ENCODE data around the gene CHST8.

The CHST8 gene

DNA sequence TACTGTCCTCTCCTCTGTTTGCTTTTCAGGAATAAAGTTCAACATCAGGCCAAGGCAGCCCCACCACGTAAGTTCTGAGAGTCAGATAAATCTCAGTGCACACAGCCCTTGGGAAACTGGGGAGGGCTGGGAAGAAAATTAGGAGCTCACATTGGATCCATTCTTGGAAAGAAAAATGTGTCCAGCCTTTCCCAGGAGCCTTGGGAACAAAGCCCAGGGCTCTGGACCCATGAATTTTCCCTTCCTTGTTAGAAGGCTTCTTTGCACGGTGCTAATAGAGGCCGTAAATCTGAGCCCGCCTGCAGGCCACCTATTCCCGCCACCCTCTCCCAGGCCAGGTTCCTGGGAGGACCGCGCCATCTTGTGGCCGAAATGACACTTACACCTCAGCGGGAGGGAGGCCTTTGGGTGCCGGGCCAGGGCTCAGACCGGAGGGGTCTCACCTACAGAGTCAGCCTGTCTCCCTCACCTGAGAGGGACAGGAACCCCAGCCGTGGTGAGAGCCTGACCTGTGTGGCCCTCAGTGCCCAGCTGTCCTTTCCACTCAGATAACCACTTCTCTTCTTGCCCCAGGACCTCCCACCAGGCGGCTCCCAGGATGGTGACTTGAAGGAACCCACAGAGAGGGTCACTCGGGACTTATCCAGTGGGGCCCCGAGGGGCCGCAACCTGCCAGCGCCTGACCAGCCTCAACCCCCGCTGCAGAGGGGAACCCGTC lies 149.8 kb downstream of the CHST8 start:
- peaks cover 2% of the 10 kb centered on the region for H3K9me3 ChIP-seq (ENCODE audit: insufficient read depth, low read depth, low read length)
- DNase-seq: peak; percentile 53 to 91
- no peak overlapping the region for H2BK120ac ChIP-seq (ENCODE audit: insufficient read depth, low read length, poor library complexity)
- no peaks in the 10 kb centered on the region for H3K36me3 ChIP-seq (ENCODE audit: control insufficient read depth in 1 of 2, insufficient read depth in 2 of 2, low read length in 2 of 2)
- H4K91ac ChIP-seq (ENCODE audit: low read depth, low read length): no peak overlapping the region
- no peak overlapping the region for H3K4me2 ChIP-seq (ENCODE audit: low read length)
- no peak overlapping the region for H3K9ac ChIP-seq (ENCODE audit: low read length)
- H3K27ac ChIP-seq (ENCODE audit: low read depth, low read length): no peak overlapping the region
- no peak overlapping the region for H2BK12ac ChIP-seq (ENCODE audit: low read length)
- no peak overlapping the region for H3K18ac ChIP-seq (ENCODE audit: low read length)
- no peak overlapping the region for H2BK5ac ChIP-seq (ENCODE audit: low read depth, low read length, poor library complexity)
- H3K14ac ChIP-seq (ENCODE audit: low read length): no peak overlapping the region
- H3K23ac ChIP-seq (ENCODE audit: low read length): no peak overlapping the region
- WGBS (ENCODE audit: extremely low coverage, insufficient coverage, insufficient read length): no CpG with 5 or more reads among the region's 19 CpGs
- H4K8ac ChIP-seq (ENCODE audit: low read depth, low read length): no peak overlapping the region
- H3K4ac ChIP-seq (ENCODE audit: low read depth, low read length): no peak overlapping the region
- H2AFZ ChIP-seq (ENCODE audit: insufficient read depth, low read length, poor library complexity): no peak overlapping the region
- H3K4me3 ChIP-seq (ENCODE audit: low read depth, low read length): no peak overlapping the region
- no peak overlapping the region for H2AK5ac ChIP-seq (ENCODE audit: low read length)
- no peaks in the 10 kb centered on the region for H3K79me1 ChIP-seq (ENCODE audit: low read length)
- H3K4me1 ChIP-seq (ENCODE audit: control insufficient read depth in 1 of 2, insufficient read depth in 2 of 2, low read length in 2 of 2): no peaks in the 10 kb centered on the region
- H3K79me2 ChIP-seq (ENCODE audit: control insufficient read depth, insufficient read depth, low read length, poor library complexity): no peaks in the 10 kb centered on the region
- no peak overlapping the region for H4K12ac ChIP-seq (ENCODE audit: low read depth, low read length)
- H3K27me3 ChIP-seq (ENCODE audit: insufficient read depth, low read length): no peaks in the 10 kb centered on the region

DNA sequence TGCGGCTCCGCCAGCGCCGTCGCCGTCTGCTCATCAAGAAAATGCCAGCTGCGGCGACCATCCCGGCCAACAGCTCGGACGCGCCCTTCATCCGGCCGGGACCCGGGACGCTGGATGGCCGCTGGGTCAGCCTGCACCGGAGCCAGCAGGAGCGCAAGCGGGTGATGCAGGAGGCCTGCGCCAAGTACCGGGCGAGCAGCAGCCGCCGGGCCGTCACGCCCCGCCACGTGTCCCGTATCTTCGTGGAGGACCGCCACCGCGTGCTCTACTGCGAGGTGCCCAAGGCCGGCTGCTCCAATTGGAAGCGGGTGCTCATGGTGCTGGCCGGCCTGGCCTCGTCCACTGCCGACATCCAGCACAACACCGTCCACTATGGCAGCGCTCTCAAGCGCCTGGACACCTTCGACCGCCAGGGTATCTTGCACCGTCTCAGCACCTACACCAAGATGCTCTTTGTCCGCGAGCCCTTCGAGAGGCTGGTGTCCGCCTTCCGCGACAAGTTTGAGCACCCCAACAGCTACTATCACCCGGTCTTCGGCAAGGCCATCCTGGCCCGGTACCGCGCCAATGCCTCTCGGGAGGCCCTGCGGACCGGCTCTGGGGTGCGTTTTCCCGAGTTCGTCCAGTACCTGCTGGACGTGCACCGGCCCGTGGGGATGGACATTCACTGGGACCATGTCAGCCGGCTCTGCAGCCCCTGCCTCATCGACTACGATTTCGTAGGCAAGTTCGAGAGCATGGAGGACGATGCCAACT lies 150.5 kb downstream of the CHST8 start:
- WGBS (ENCODE audit: extremely low coverage, insufficient coverage, insufficient read length): no CpG with 5 or more reads among the region's 72 CpGs
- Histone ChIP-seq H3K18ac (ENCODE audit: low read length) (no peak overlapping the region), H2BK120ac (ENCODE audit: insufficient read depth, low read length, poor library complexity) (no peak overlapping the region), H3K9ac (ENCODE audit: low read length) (no peak overlapping the region), H3K4me3 (ENCODE audit: low read depth, low read length) (no peak overlapping the region), H3K27me3 (ENCODE audit: insufficient read depth, low read length) (no peaks in the 10 kb centered on the region), H3K9me3 (ENCODE audit: insufficient read depth, low read depth, low read length) (peaks cover 2% of the 10 kb centered on the region), H4K91ac (ENCODE audit: low read depth, low read length) (no peak overlapping the region), H3K79me2 (ENCODE audit: control insufficient read depth, insufficient read depth, low read length, poor library complexity) (no peaks in the 10 kb centered on the region), H3K23ac (ENCODE audit: low read length) (no peak overlapping the region), H2BK5ac (ENCODE audit: low read depth, low read length, poor library complexity) (no peak overlapping the region), H4K8ac (ENCODE audit: low read depth, low read length) (no peak overlapping the region), H3K4me2 (ENCODE audit: low read length) (no peak overlapping the region), H3K4ac (ENCODE audit: low read depth, low read length) (no peak overlapping the region), H3K4me1 (ENCODE audit: control insufficient read depth in 1 of 2, insufficient read depth in 2 of 2, low read length in 2 of 2) (no peaks in the 10 kb centered on the region), H2AFZ (ENCODE audit: insufficient read depth, low read length, poor library complexity) (no peak overlapping the region), H3K36me3 (ENCODE audit: control insufficient read depth in 1 of 2, insufficient read depth in 2 of 2, low read length in 2 of 2) (no peaks in the 10 kb centered on the region), H4K12ac (ENCODE audit: low read depth, low read length) (no peak overlapping the region), H3K79me1 (ENCODE audit: low read length) (no peaks in the 10 kb centered on the region), H3K14ac (ENCODE audit: low read length) (no peak overlapping the region), H3K27ac (ENCODE audit: low read depth, low read length) (no peak overlapping the region), H2BK12ac (ENCODE audit: low read length) (no peak overlapping the region), H2AK5ac (ENCODE audit: low read length) (no peak overlapping the region)
- DNase-seq: no peak

DNA sequence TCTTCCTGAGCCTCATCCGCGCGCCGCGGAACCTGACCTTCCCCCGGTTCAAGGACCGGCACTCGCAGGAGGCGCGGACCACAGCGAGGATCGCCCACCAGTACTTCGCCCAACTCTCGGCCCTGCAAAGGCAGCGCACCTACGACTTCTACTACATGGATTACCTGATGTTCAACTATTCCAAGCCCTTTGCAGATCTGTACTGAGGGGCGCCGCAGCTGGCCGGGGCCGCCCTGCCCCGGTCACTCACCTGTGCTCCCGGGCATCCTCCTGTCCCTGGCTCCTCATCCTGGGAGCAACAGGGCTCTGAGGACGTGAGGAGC lies 151.1 kb downstream of the CHST8 start:
- H3K9ac ChIP-seq (ENCODE audit: low read length): no peak overlapping the region
- H2AFZ ChIP-seq (ENCODE audit: insufficient read depth, low read length, poor library complexity): no peak overlapping the region
- H3K79me2 ChIP-seq (ENCODE audit: control insufficient read depth, insufficient read depth, low read length, poor library complexity): no peaks in the 10 kb centered on the region
- no peaks in the 10 kb centered on the region for H3K79me1 ChIP-seq (ENCODE audit: low read length)
- H2BK120ac ChIP-seq (ENCODE audit: insufficient read depth, low read length, poor library complexity): no peak overlapping the region
- no peak for DNase-seq
- no peak overlapping the region for H3K18ac ChIP-seq (ENCODE audit: low read length)
- H4K91ac ChIP-seq (ENCODE audit: low read depth, low read length): no peak overlapping the region
- no peak overlapping the region for H4K12ac ChIP-seq (ENCODE audit: low read depth, low read length)
- no peak overlapping the region for H3K4me3 ChIP-seq (ENCODE audit: low read depth, low read length)
- no peak overlapping the region for H3K14ac ChIP-seq (ENCODE audit: low read length)
- no peaks in the 10 kb centered on the region for H3K4me1 ChIP-seq (ENCODE audit: control insufficient read depth in 1 of 2, insufficient read depth in 2 of 2, low read length in 2 of 2)
- H2BK12ac ChIP-seq (ENCODE audit: low read length): no peak overlapping the region
- no peak overlapping the region for H3K4me2 ChIP-seq (ENCODE audit: low read length)
- H3K23ac ChIP-seq (ENCODE audit: low read length): no peak overlapping the region
- WGBS (ENCODE audit: extremely low coverage, insufficient coverage, insufficient read length): no CpG with 5 or more reads among the region's 23 CpGs
- H4K8ac ChIP-seq (ENCODE audit: low read depth, low read length): no peak overlapping the region
- no peak overlapping the region for H3K27ac ChIP-seq (ENCODE audit: low read depth, low read length)
- peaks cover 2% of the 10 kb centered on the region for H3K9me3 ChIP-seq (ENCODE audit: insufficient read depth, low read depth, low read length)
- no peaks in the 10 kb centered on the region for H3K27me3 ChIP-seq (ENCODE audit: insufficient read depth, low read length)
- no peak overlapping the region for H3K4ac ChIP-seq (ENCODE audit: low read depth, low read length)
- no peak overlapping the region for H2AK5ac ChIP-seq (ENCODE audit: low read length)
- H2BK5ac ChIP-seq (ENCODE audit: low read depth, low read length, poor library complexity): no peak overlapping the region
- no peaks in the 10 kb centered on the region for H3K36me3 ChIP-seq (ENCODE audit: control insufficient read depth in 1 of 2, insufficient read depth in 2 of 2, low read length in 2 of 2)

DNA sequence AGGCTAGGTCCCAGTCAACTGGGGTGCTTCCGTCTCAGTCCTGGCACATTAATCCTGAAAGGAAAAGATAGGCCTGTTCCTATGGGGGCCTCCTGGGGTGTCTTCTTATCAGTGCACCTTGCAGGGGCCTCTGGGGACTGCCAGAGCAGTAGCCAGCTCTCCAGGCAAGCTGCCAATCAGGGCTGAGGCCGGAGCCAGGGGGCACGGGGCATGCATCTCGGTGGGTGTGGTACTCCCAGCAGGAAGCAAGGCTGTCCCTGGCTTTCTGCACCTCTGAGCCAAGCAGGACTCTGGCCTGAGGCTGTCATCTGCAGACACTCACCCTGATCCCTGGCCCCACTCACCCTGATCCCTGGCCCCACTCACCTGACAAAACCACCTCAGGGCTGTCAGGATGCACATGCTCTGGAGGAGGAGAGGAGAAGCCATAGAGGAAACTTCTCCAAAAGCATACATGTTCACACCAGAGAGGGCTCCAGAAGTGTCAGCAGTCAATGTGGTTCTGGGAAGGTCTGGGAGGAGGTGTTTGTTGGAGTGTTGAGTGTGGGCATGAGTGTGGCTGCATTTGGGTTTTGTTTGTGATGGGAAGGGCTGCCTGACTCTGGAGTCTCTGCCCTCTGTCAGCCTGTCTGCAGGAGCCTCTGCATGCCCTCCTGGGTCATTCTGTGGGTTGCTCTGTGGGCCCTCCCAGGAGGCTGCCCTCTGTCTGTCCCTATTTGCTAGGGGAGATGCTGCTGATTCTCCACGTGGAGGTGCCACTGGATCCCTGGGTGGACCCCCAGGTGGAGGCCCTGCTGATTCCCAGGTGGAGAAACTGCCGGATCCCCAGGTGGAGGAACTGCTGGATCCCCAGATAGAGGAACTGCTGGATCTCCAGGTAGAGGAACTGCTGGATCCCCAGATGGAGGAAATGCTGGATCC lies 152.2 kb downstream of the CHST8 start:
- Histone ChIP-seq H3K4me3 (ENCODE audit: low read depth, low read length) (no peak overlapping the region), H3K4ac (ENCODE audit: low read depth, low read length) (no peak overlapping the region), H3K79me2 (ENCODE audit: control insufficient read depth, insufficient read depth, low read length, poor library complexity) (no peaks in the 10 kb centered on the region), H3K18ac (ENCODE audit: low read length) (no peak overlapping the region), H3K9me3 (ENCODE audit: insufficient read depth, low read depth, low read length) (peaks cover 5% of the 10 kb centered on the region), H4K91ac (ENCODE audit: low read depth, low read length) (no peak overlapping the region), H2BK12ac (ENCODE audit: low read length) (no peak overlapping the region), H2AK5ac (ENCODE audit: low read length) (no peak overlapping the region), H3K9ac (ENCODE audit: low read length) (no peak overlapping the region), H3K23ac (ENCODE audit: low read length) (no peak overlapping the region), H2AFZ (ENCODE audit: insufficient read depth, low read length, poor library complexity) (no peak overlapping the region), H3K36me3 (ENCODE audit: control insufficient read depth in 1 of 2, insufficient read depth in 2 of 2, low read length in 2 of 2) (no peaks in the 10 kb centered on the region), H3K4me1 (ENCODE audit: control insufficient read depth in 1 of 2, insufficient read depth in 2 of 2, low read length in 2 of 2) (peaks cover 3 to 5% of the 10 kb centered on the region in 2 experiments), H3K27ac (ENCODE audit: low read depth, low read length) (no peak overlapping the region), H3K27me3 (ENCODE audit: insufficient read depth, low read length) (no peaks in the 10 kb centered on the region), H3K14ac (ENCODE audit: low read length) (no peak overlapping the region), H2BK5ac (ENCODE audit: low read depth, low read length, poor library complexity) (no peak overlapping the region), H4K8ac (ENCODE audit: low read depth, low read length) (no peak overlapping the region), H4K12ac (ENCODE audit: low read depth, low read length) (no peak overlapping the region), H2BK120ac (ENCODE audit: insufficient read depth, low read length, poor library complexity) (no peak overlapping the region), H3K4me2 (ENCODE audit: low read length) (no peak overlapping the region), H3K79me1 (ENCODE audit: low read length) (no peaks in the 10 kb centered on the region)
- no peak for DNase-seq
- no CpG with 5 or more reads among the region's 6 CpGs for WGBS (ENCODE audit: extremely low coverage, insufficient coverage, insufficient read length)

Data from trophoblast cell (in vitro differentiated cells and primary cell).